OCI-LY3 (cell line): ENCODE measurements around the gene DCAF17.
"Not testable (repeated sequence)": the region's sequence is repeated elsewhere in the genome, so short reads cannot be mapped to it uniquely, and the experiment has no call there.

Experiments
- H2AFZ ChIP-seq: fragments of 200-600, 300-600 bp; shearing (Covaris generic); 2 replicates; pipeline ENCODE4 v1.6.0; 2014; ENCODE audit warnings: antibody characterized with exemption, low read depth, low read length
- H3K27ac ChIP-seq: fragments of 200-600, 300-600 bp; sonication (generic); 2 replicates; pipeline ENCODE4 v1.5.1; 2014; ENCODE audit warnings: mild to moderate bottlenecking, low read length, moderate library complexity, mixed read lengths
- H3K27me3 ChIP-seq: fragments of 200-600, 300-600 bp; sonication (generic); 2 replicates; pipeline ENCODE4 v1.6.1; 2014; ENCODE audit warnings: low read depth, low read length, mixed read lengths
- H3K36me3 ChIP-seq: fragments of 200-600, 300-600 bp; sonication (generic); replicated peaks from 2 replicates; pipeline ENCODE3; 2014; ENCODE audit warnings: low read depth, low read length, mixed read lengths
- H3K4me1 ChIP-seq: fragments of 300-600, 200-600 bp; sonication (generic); 2 replicates; pipeline ENCODE4 v1.6.1; 2014; ENCODE audit warnings: low read length, mixed read lengths
- H3K4me2 ChIP-seq: fragments of 200-600, 300-600 bp; sonication (generic); 2 replicates; pipeline ENCODE4 v1.6.1; 2014; ENCODE audit warnings: low read length, mixed read lengths
- H3K4me3 ChIP-seq: fragments of 300-600, 200-600 bp; sonication (generic); 2 replicates; pipeline ENCODE4 v1.5.1; 2014; ENCODE audit warnings: antibody characterized with exemption, mild to moderate bottlenecking, low read length, moderate library complexity
- H3K79me2 ChIP-seq: fragments of 300-600, 200-600 bp; shearing (Covaris generic); 2 replicates; pipeline ENCODE4 v1.6.1; 2014; ENCODE audit warnings: mild to moderate bottlenecking, low read length, mixed read lengths
- H3K9ac ChIP-seq: fragments of 300-600, 200-600 bp; shearing (Covaris generic); 2 replicates; pipeline ENCODE4 v1.6.0; 2014; ENCODE audit warnings: mild to moderate bottlenecking, low read length, moderate library complexity
- H3K9me3 ChIP-seq: fragments of 200-600, 300-600 bp; shearing (Covaris generic); 2 replicates; pipeline ENCODE4 v1.6.1; 2014; ENCODE audit warnings: low read length, mixed read lengths; ENCODE audit not compliant: insufficient read depth
- H4K20me1 ChIP-seq: fragments of 200-600, 300-600 bp; sonication (generic); 2 replicates; pipeline ENCODE4 v1.6.1; 2016; ENCODE audit warnings: low read length, mixed read lengths; ENCODE audit not compliant: insufficient read depth
- EZH2phosphoT487 ChIP-seq: fragments of 200-600 bp; shearing (Covaris generic); IDR thresholded peaks from 2 replicates; pipeline ENCODE4 v1.6.1; 2018; ENCODE audit warnings: antibody characterized with exemption, mixed run types, low read depth
- TF ChIP-seq, protein P1 (sequence below): fragments of 200-600, 300-600 bp; sonication (generic); IDR thresholded peaks from 2 replicates; pipeline ENCODE4 v1.5.1; 2014; ENCODE audit warnings: antibody characterized with exemption, low read length, low read depth

The DCAF17 gene

GRCh38 chr2:171420728-171421563 is 13.1 kb upstream of the DCAF17 start:
- H2AFZ ChIP-seq: no peak overlapping the region
- TF ChIP-seq, protein P1, sequence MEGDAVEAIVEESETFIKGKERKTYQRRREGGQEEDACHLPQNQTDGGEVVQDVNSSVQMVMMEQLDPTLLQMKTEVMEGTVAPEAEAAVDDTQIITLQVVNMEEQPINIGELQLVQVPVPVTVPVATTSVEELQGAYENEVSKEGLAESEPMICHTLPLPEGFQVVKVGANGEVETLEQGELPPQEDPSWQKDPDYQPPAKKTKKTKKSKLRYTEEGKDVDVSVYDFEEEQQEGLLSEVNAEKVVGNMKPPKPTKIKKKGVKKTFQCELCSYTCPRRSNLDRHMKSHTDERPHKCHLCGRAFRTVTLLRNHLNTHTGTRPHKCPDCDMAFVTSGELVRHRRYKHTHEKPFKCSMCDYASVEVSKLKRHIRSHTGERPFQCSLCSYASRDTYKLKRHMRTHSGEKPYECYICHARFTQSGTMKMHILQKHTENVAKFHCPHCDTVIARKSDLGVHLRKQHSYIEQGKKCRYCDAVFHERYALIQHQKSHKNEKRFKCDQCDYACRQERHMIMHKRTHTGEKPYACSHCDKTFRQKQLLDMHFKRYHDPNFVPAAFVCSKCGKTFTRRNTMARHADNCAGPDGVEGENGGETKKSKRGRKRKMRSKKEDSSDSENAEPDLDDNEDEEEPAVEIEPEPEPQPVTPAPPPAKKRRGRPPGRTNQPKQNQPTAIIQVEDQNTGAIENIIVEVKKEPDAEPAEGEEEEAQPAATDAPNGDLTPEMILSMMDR: no peak
- no peak for TF ChIP-seq EZH2phosphoT487
- no peak overlapping the region for H3K27ac ChIP-seq
- H3K4me1 ChIP-seq: peaks cover 13% of the 10 kb centered on the region
- no peak overlapping the region for H3K4me2 ChIP-seq
- H3K4me3 ChIP-seq: no peak overlapping the region
- H3K9ac ChIP-seq: no peak overlapping the region
- peaks cover 10% of the 10 kb centered on the region for H3K36me3 ChIP-seq
- H3K27me3 ChIP-seq: no peaks in the 10 kb centered on the region
- H3K79me2 ChIP-seq: no peaks in the 10 kb centered on the region
- peaks cover 14% of the 10 kb centered on the region; the same call in 1 of the 2 replicates for H3K9me3 ChIP-seq
- no peaks in the 10 kb centered on the region for H4K20me1 ChIP-seq

DNA sequence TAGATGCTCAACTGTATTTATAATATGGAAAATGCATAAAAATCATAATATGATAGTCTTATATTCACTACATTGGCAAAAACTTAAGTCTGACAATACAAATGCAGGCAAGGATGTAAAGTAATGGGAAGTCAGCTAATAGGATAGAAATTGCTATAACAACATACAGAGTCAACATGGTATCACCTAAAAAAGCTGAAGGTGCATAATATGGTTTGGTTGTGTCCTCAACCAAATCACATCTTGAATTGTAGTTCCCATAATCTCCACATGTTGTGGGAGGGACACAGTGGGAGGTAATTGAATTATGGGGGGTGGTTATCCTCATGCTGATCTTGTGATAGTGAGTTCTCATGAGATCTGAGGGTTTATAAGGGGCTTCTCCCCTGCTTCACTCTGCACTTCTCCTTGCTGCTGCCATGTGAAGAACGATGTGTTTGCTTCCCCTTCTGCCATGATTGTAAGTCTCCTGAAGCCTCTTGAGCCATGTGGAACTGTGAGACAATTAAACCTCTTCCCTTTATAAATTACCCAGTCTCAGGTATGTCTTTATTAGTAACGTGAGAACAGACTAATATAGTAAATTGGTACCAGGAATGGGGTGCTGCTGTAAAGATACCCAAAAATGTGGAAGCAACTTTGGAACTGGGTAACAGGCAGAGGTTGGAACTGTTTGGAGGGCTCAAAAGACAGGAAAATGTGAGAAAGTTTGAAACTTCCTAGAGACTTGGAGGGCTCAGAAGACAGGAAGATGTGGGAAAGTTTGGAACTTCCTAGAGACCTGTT is 11.1 kb upstream of the DCAF17 start:
- Histone ChIP-seq H3K9me3 (peaks cover 14% of the 10 kb centered on the region; the same call in 1 of the 2 replicates), H3K36me3 (peaks cover 14% of the 10 kb centered on the region), H3K4me1 (peaks cover 12% of the 10 kb centered on the region)
- not testable (repeated sequence) for H3K9ac ChIP-seq, H4K20me1 ChIP-seq, H3K27ac ChIP-seq, H2AFZ ChIP-seq, H3K4me2 ChIP-seq, H3K4me3 ChIP-seq, H3K79me2 ChIP-seq, H3K27me3 ChIP-seq

GRCh38 chr2:171430516-171431410 is 3.3 kb upstream of the DCAF17 start:
- H3K4me3 ChIP-seq: no peak overlapping the region
- H3K9ac ChIP-seq: no peak overlapping the region
- H3K4me2 ChIP-seq: no peak overlapping the region
- H3K79me2 ChIP-seq: peaks cover 41% of the 10 kb centered on the region
- H3K36me3 ChIP-seq: peaks cover 22% of the 10 kb centered on the region
- no peaks in the 10 kb centered on the region for H3K27me3 ChIP-seq
- H2AFZ ChIP-seq: no peak overlapping the region
- H3K27ac ChIP-seq: no peak overlapping the region
- 0 out of 2 replicates have a peak, but pooled peaks cover 4% of the 10 kb centered on the region for H3K9me3 ChIP-seq
- H4K20me1 ChIP-seq: no peaks in the 10 kb centered on the region
- peaks cover 18% of the 10 kb centered on the region for H3K4me1 ChIP-seq
- TF ChIP-seq, protein P1: no peak
- no peak for TF ChIP-seq EZH2phosphoT487

- Histone ChIP-seq H3K79me2 (peaks cover 47% of the 10 kb centered on the region), H3K27me3 (no peaks in the 10 kb centered on the region), H3K27ac (no peak overlapping the region), H3K4me1 (peaks cover 18% of the 10 kb centered on the region), H4K20me1 (no peaks in the 10 kb centered on the region), H3K9me3 (0 out of 2 replicates have a peak, but pooled peaks cover 4% of the 10 kb centered on the region), H3K4me3 (no peak overlapping the region), H3K9ac (no peak overlapping the region), H3K36me3 (peaks cover 26% of the 10 kb centered on the region), H3K4me2 (no peak overlapping the region), H2AFZ (no peak overlapping the region)
- TF ChIP-seq, protein P1: no peak
- TF ChIP-seq EZH2phosphoT487: no peak
Measured at GRCh38 chr2:171431677-171432167, 2.3 kb upstream of the DCAF17 start.
